GM21786 (cell line): ENCODE measurements around the gene TPP2.

ENCODE experiments used
- ATAC-seq: cut with Tn5 transposase; IDR thresholded peaks from one replicate; pipeline ENCODE4 v1.9.1; 2021; ENCODE audit not compliant: unreplicated experiment

TPP2 gene

GRCh38 chr13:102692491-102692826, 95.7 kb downstream of the TPP2 start:
- no peak for ATAC-seq

GRCh38 chr13:102693250-102693649, 96.5 kb downstream of the TPP2 start:
- ATAC-seq = no peak

GRCh38 chr13:102693776-102694175, 97.0 kb downstream of the TPP2 start:
- no peak for ATAC-seq

- no peak for ATAC-seq
Measured at GRCh38 chr13:102694937-102695336, 98.2 kb downstream of the TPP2 start, which contains the start of gene METTL21C. Gene METTL21C, minus strand, starts transcription at chr13:102695044. Its CDS starts 546 bp downstream, at chr13:102694498.

DNA sequence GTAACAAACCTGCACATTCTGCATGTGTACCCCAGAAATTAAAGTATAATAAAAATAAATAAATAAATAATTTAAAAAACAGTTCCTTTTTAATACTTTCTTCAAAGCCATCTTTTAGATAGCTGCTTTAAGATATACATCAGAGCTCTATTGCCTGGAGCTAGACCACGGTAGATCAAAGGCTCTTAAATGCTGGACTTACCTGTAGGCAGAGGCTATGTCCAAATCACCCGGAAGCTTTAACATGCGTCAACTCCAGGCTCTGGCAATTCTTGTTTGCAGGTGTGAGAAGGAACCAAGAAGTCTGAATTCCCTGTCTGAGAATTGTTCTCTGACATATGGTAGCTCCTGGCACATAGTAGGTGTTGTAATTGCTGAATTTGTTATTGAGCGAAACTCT, 99.7 kb downstream of the TPP2 start:
- no peak for ATAC-seq

DNA sequence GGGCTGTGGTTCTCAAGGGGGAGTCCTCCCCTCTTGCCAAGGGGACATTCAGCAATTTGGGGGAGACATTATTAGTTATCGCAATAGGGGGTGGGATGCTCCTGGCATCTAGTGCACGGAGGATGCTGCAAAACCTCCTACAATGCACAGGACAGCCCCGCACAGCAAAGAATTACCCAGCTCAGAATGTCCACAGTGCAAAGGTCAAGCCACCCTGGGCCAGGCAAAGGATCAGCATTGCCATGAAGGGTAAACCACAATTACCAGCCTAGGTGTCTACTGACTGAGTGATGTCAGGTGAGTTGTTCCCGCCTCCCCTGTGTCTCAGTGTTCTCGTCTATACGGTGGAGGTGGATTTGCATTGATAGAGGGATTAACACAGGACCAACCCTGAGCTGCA, 100.5 kb downstream of the TPP2 start:
- no peak for ATAC-seq

DNA sequence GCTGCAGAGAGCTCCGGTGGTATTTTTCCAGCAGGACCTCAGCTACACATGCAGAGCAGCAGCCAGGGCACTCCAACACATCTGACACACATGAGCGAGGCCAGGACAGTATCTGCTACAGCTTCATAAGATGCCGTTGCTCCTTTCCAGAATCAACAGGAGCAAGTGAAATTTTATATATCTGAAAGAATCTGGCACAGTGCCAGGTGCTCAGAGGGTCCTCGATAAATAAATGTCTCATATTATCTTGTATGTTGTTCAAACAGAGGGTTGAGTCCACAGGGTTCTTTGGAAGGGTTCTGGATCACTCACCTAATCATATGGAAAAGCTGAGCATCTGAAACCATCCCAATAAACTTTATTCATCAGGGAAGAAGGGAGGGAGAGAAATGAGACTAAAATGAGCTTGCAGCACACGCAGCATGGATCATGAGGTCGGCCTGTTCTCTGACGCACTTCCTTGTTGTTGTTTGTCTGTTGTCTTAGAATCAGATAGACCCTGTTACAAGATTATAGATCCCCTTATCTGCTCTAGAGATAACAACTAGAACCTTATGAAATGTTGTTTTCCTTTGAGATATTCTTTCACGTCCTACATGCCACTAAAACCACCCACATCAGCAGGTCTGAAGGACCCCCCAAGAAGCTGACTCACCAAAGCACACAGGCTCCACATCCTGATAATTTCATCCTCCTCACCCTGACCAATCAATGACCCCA, 101.3 kb downstream of the TPP2 start:
- no peak for ATAC-seq

GRCh38 chr13:102698649-102698980, 101.8 kb downstream of the TPP2 start:
- no peak for ATAC-seq

- no peak for ATAC-seq
Measured at GRCh38 chr13:102699504-102699903, 102.7 kb downstream of the TPP2 start.

- no peak for ATAC-seq
Measured at GRCh38 chr13:102700088-102701031, 103.6 kb downstream of the TPP2 start.

GRCh38 chr13:102701331-102701730, 104.5 kb downstream of the TPP2 start:
- ATAC-seq = no peak

GRCh38 chr13:102702965-102703725, 106.4 kb downstream of the TPP2 start:
- no peak for ATAC-seq

DNA sequence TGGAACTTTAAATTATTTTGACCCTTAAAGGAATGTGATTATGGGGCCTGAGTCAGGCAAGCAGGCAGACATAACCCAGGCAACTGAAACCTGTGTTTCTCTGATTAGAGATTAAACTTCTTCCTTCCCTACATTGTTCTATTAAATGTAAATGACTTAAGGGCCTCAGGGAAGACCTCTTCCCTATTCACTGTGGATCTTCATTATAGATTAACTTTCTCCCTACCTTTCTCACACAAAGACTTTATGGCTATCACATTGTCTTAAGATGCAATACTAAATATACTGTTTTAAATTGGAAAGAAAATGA, 106.9 kb downstream of the TPP2 start:
- no peak for ATAC-seq

GRCh38 chr13:102704238-102705058, 107.7 kb downstream of the TPP2 start:
- no peak for ATAC-seq

GRCh38 chr13:102707467-102707866, 110.7 kb downstream of the TPP2 start:
- no peak for ATAC-seq

GRCh38 chr13:102708211-102708610, 111.4 kb downstream of the TPP2 start:
- no peak for ATAC-seq

GRCh38 chr13:102708991-102709390, 112.2 kb downstream of the TPP2 start:
- ATAC-seq = no peak

- no peak for ATAC-seq
Measured at GRCh38 chr13:102709536-102709935, 112.8 kb downstream of the TPP2 start.

- no peak for ATAC-seq
Measured at GRCh38 chr13:102710261-102710679, 113.5 kb downstream of the TPP2 start.

DNA sequence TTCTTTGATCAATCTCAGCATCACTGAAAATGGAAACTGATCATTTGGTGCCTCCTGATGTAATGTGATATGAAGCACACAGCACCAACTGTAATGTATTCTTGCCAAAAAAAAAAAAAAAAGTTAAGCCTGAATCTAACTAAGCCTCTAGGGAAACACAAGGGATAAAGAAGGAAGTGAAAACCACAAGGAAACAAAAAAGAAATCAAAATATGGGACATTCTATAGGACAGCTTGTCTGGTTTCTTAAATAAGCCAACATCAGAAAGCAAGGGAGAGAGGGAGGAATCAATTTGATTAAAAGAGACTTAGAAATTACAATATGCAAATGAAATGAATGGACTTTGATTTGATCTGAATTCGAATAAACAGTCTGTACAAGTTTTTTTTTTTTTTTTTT, 118.7 kb downstream of the TPP2 start:
- ATAC-seq = no peak

DNA sequence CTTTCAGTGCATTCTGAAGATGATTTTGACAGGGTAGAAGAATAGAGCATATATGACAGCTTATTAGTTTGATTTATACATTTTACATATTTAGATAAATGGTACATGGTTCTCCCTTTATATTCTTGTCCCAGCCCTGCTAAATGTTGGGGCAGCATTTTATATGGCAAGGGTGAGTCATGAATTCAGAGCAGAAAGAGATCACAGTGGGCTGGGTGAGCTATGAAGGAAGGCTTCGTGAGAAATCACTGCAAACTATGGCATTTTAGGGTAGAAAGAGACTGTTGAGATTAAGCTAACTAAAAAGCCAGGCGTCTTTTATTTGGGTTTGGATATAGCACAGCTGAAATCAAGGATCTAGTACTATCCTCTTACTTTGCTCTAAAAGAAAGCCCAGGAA, 122.0 kb downstream of the TPP2 start:
- ATAC-seq = no peak
